Hepatocyte (in vitro differentiated cells): ENCODE data around the gene INCENP. TPM values are rescaled to one million over a fixed set of nuclear protein-coding genes. Genes with fewer than 3 reads are reported as not detected.

Experiments
- DNase-seq: peaks from one replicate; pipeline ENCODE4 v3.0.0-alpha.2; 2016; ENCODE audit warnings: low spot score
- H2AFZ ChIP-seq: fragments of 200-600 bp; sonication (generic); 2 replicates; pipeline ENCODE4 v1.6.0; 2016; ENCODE audit warnings: antibody characterized with exemption, mild to moderate bottlenecking
- H3K27ac ChIP-seq: fragments of 200-600 bp; sonication (generic); 2 replicates; pipeline ENCODE4 v1.5.1; 2016; ENCODE audit warnings: mild to moderate bottlenecking
- H3K27me3 ChIP-seq: fragments of 200-600 bp; sonication (generic); 2 replicates; pipeline ENCODE4 v1.6.1; 2016
- H3K36me3 ChIP-seq: fragments of 200-600 bp; sonication (generic); replicated peaks from 2 replicates; pipeline ENCODE4 v1.5.1; 2016; ENCODE audit warnings: low read depth; ENCODE audit not compliant: insufficient read depth
- H3K4me1 ChIP-seq: fragments of 200-600 bp; sonication (generic); 2 replicates; pipeline ENCODE4 v1.5.1; 2016; ENCODE audit warnings: mild to moderate bottlenecking, moderate library complexity; ENCODE audit not compliant: insufficient read depth
- H3K4me2 ChIP-seq: fragments of 200-600 bp; sonication (generic); 2 replicates; pipeline ENCODE4 v1.6.0; 2016
- H3K4me3 ChIP-seq: fragments of 200-600 bp; sonication (generic); 2 replicates; pipeline ENCODE4 v1.5.1; 2016; ENCODE audit warnings: mild to moderate bottlenecking
- H3K79me2 ChIP-seq: fragments of 200-600 bp; sonication (generic); 2 replicates; pipeline ENCODE4 v1.6.0; 2017; ENCODE audit warnings: mild to moderate bottlenecking
- H3K9me2 ChIP-seq: fragments of 200-600 bp; sonication (generic); replicated peaks from 2 replicates; pipeline ENCODE4 v1.6.0; 2017; ENCODE audit warnings: mild to moderate bottlenecking; ENCODE audit not compliant: insufficient read depth
- H3K9me3 ChIP-seq: fragments of 200-600 bp; sonication (generic); 2 replicates; pipeline ENCODE4 v1.5.1; 2016; ENCODE audit warnings: low read depth, mild to moderate bottlenecking
- H4K20me1 ChIP-seq: fragments of 200-600 bp; sonication (generic); 2 replicates; pipeline ENCODE4 v1.6.0; 2016; ENCODE audit warnings: mild to moderate bottlenecking; ENCODE audit not compliant: insufficient read depth, poor library complexity, severe bottlenecking
- EZH2 ChIP-seq: fragments of 200-600 bp; sonication (generic); IDR thresholded peaks from 2 replicates; pipeline ENCODE4 v1.6.1; 2016; ENCODE audit warnings: antibody characterized with exemption, mild to moderate bottlenecking, borderline replicate concordance
- EZH2phosphoT487 ChIP-seq: fragments of 200-600 bp; sonication (generic); IDR thresholded peaks from one replicate; pipeline ENCODE4 v1.6.1; 2018; ENCODE audit warnings: antibody characterized with exemption, mild to moderate bottlenecking, low read depth, moderate library complexity; ENCODE audit not compliant: unreplicated experiment, severe bottlenecking
- WGBS: methylation state at CpG from one replicate; pipeline ENCODE4 v1.1.6; 2016; ENCODE audit warnings: low lambda C conversion rate; ENCODE audit errors: missing lambda C conversion rate; 5-methylcytosine and 5-hydroxymethylcytosine counted together
- polyA plus RNA-seq: library from polyadenylated mRNA; unstranded; fragments of >200 nt; fragmentation: Nextera tagmentation; extraction: Ambion mirVana; gene quantifications from 2 replicates; pipeline ENCODE4 v1.2.1, GENCODE V29; 2016
- total RNA-seq: library from RNA; depleted of rRNA; stranded (reverse); fragments of >200 nt; gene quantifications from 2 replicates; pipeline ENCODE4 v1.2.3, GENCODE V29; 2014
- TF ChIP-seq, protein P1 (sequence below): fragments of 200-600 bp; sonication (generic); IDR thresholded peaks from 2 replicates; pipeline ENCODE4 v1.5.1; 2016; ENCODE audit warnings: antibody characterized with exemption, mild to moderate bottlenecking; ENCODE audit not compliant: poor library complexity

Gene INCENP
- total and polyA plus RNA-seq, 2 experiments from 2014 or later = 2.2 to 12.8 TPM

DNA sequence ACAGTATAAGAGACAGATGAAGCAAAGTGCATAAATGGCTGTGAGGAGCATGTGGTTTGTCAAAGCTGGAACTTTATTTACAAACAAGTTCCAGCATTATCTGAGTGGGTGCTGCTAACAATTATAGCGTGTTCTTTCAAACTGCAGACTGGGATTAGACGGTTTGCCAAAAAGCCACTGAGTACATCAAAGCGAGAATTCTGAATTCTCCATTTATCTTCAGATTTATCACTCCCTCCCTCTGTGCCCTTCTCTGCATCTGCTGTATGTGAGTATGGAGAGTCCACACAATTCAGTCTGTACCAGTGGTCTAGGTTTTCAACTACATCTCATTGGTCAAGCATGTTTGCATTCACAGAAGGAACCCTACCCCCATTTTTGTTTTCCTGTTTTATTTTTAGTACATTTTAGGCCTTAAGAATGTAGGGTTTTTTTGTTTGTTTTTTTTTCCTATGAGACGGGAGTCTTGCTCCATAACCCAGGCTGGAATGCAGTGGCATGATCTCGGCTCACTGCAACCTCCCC lies 18.1 kb upstream of the INCENP start:
- TF ChIP-seq EZH2 (no peak), EZH2phosphoT487 (no peak)
- TF ChIP-seq, protein P1, sequence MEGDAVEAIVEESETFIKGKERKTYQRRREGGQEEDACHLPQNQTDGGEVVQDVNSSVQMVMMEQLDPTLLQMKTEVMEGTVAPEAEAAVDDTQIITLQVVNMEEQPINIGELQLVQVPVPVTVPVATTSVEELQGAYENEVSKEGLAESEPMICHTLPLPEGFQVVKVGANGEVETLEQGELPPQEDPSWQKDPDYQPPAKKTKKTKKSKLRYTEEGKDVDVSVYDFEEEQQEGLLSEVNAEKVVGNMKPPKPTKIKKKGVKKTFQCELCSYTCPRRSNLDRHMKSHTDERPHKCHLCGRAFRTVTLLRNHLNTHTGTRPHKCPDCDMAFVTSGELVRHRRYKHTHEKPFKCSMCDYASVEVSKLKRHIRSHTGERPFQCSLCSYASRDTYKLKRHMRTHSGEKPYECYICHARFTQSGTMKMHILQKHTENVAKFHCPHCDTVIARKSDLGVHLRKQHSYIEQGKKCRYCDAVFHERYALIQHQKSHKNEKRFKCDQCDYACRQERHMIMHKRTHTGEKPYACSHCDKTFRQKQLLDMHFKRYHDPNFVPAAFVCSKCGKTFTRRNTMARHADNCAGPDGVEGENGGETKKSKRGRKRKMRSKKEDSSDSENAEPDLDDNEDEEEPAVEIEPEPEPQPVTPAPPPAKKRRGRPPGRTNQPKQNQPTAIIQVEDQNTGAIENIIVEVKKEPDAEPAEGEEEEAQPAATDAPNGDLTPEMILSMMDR = no peak
- Histone ChIP-seq H3K27me3 (no peaks in the 10 kb centered on the region), H2AFZ (no peak overlapping the region), H3K27ac (no peak overlapping the region), H3K79me2 (no peaks in the 10 kb centered on the region), H4K20me1 (no peaks in the 10 kb centered on the region), H3K4me3 (no peak overlapping the region), H3K4me1 (no peaks in the 10 kb centered on the region), H3K36me3 (no peaks in the 10 kb centered on the region), H3K9me3 (no peaks in the 10 kb centered on the region), H3K4me2 (no peak overlapping the region), H3K9me2 (no peaks in the 10 kb centered on the region)
- 67% methylated on average over 5 of the region's 5 CpGs for WGBS
- DNase-seq = no peak

DNA sequence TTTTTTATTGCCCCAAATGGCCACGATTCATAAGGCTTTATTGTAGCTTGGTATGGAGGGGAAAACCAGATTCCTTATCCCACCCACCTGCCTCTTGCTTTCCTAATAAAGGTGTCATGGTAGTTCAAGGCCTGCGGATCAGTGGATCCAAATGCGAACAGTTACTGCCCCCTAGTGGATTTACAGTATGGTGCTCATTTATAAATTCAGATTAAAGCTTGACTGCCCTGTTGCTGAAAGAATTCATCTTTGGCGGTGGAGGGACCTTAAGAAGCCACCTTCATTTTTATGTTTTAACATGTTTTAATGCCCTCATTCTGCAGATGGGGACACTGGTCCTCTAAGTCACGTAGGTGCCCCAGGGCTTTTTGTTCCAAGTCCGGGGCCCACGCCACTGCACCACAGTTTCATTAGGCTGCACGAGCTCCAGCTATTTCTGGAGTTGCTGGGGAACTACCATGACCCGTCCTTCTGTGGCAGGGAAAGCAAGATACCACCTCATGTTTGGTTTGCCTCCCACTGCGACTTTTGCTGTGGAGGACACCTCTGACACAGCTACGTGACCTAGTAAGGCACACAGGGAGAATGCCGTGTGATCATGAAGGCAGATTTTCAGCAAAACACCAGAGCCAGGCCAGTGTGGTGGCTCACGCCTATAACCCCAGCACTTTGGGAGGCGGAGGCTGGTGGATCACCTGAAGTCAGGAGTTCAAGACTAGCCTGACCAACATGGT lies 15.6 kb upstream of the INCENP start:
- Histone ChIP-seq H3K36me3 (no peaks in the 10 kb centered on the region), H4K20me1 (no peaks in the 10 kb centered on the region), H3K4me3 (no peak overlapping the region), H3K4me2 (no peak overlapping the region), H3K27ac (no peak overlapping the region), H3K4me1 (no peaks in the 10 kb centered on the region), H3K79me2 (no peaks in the 10 kb centered on the region), H3K27me3 (no peaks in the 10 kb centered on the region), H3K9me3 (no peaks in the 10 kb centered on the region), H3K9me2 (no peaks in the 10 kb centered on the region), H2AFZ (no peak overlapping the region)
- TF ChIP-seq, protein P1 = peak; percentile 88
- TF ChIP-seq EZH2phosphoT487 (no peak), EZH2 (no peak)
- DNase-seq = peak; percentile 86
- WGBS = 49% methylated on average over 14 of the region's 14 CpGs

DNA sequence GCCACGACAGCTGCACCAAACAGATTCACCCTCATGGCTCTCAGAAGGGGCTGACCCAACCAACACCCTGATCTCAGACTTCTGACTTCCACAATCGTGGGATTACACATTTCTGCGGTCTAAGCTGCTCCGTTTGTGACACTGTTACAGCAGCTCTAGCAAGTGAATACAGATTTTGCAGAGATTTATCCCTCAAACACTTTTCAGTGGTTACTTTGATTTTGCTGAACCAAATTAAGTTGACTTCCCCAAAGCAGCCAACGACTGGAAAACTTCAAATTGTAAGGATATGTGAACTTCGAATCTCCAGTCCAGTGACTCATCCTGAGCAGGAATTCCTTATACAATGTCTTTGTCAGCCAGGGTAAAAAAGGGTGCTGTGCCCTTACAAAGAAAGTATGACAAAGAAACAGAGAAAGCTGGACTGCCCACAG lies 14.8 kb upstream of the INCENP start:
- Histone ChIP-seq H4K20me1 (no peaks in the 10 kb centered on the region), H3K36me3 (no peaks in the 10 kb centered on the region), H3K27ac (no peak overlapping the region), H3K27me3 (no peaks in the 10 kb centered on the region), H3K9me2 (no peaks in the 10 kb centered on the region), H3K4me1 (no peaks in the 10 kb centered on the region), H3K4me3 (no peak overlapping the region), H3K79me2 (no peaks in the 10 kb centered on the region), H2AFZ (no peak overlapping the region), H3K4me2 (no peak overlapping the region), H3K9me3 (no peaks in the 10 kb centered on the region)
- 73% methylated on average over 6 of the region's 6 CpGs for WGBS
- TF ChIP-seq, protein P1 = no peak
- TF ChIP-seq EZH2 (no peak), EZH2phosphoT487 (no peak)
- DNase-seq = no peak
